NCI-H460 (cell line): ENCODE data around the gene PITRM1. TPM values are rescaled to one million over a fixed set of nuclear protein-coding genes. Genes with fewer than 3 reads are reported as not detected.
"Not testable (repeated sequence)": the region's sequence is repeated elsewhere in the genome, so short reads cannot be mapped to it uniquely, and the experiment has no call there.

Experiments
- DNase-seq: peaks from one replicate; pipeline ENCODE4 v3.0.0-alpha.2; 2016; ENCODE audit warnings: low read depth; ENCODE audit errors: extremely low read depth
- total RNA-seq: library from RNA; depleted of rRNA; stranded (reverse); fragments of >200 nt; shearing (Covaris generic); gene quantifications from 2 replicates; pipeline ENCODE4 v1.2.3, GENCODE V29; 2014

PITRM1 gene
- total RNA-seq, 1 experiment from 2014 or later, result 49.5 TPM

DNA sequence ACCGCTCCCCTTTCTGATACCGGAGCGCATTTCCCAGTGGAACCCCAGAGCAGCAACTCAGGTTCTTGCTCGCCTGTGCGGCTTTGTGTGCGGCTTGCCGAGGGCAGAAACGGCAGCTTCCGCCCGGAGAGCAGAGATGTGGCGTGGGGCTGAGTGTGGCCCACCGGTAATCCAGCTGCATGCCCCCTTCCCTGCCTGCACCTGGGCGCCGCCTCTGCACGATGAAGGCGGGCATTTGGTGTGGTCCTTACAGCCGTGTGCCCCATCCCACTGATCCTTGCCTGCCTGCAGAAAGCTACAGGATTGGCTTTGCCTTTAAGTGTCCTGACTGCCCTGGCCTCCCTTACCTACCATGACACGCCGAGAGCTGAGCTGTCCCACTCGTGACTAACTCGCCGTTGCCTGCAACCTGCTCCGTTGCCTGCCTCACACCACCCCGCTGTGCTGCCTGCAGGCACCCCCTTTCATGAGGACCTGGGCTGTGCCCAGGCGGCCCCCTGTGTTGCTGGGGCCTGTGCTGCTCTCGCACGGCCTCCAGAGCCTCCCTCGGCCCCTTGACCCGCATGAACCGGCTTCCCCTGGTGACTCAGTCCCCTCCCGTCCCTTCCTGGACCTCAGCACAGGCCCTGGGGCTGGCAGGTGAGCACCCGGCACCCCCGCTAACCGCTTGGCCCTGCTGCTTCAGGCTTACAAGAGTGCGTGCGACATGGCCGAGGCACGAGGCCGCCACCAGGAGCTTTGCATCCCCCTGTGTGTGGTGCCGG lies 48.0 kb downstream of the PITRM1 start:
- DNase-seq, result no peak

DNA sequence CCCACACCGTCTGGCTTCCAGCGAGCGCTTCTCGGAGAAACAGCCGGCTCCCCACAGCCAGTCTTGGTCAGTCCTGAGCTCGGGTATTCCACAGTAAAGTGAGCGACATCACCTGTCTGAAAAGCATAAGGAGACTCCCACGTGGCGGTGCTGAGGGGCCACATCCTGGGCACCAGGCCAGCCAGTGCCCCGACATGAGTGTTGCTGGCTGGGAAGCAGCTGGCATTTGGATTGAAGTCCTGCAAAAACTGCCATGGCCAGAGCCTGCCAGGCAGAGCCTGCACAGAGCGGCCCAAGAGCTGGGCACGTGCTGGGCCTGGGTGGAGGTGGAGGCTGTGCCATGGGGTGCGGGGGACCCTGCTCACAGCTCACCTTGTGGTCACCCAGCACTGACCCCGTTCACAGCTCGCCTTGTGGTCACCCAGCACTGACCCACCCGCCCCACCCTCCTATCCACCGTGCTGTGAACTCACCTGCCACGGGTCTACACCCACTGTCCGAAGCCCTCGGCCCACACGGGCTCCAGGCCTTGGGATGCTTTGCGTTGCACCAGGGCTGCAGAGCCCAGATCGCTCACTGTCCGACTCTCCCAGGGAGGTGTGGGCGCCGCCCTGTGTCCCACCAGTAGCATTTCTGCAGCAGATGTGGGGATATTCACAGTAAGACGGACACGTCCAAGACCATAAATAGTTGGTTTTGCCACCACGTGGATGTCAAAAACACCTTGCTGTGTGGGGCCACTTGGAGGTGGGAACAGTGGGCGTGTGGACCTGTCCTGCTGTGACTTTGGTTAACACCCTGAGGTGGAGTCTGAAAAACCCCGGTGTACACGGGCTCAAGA lies 48.8 kb downstream of the PITRM1 start:
- DNase-seq, result no peak

DNA sequence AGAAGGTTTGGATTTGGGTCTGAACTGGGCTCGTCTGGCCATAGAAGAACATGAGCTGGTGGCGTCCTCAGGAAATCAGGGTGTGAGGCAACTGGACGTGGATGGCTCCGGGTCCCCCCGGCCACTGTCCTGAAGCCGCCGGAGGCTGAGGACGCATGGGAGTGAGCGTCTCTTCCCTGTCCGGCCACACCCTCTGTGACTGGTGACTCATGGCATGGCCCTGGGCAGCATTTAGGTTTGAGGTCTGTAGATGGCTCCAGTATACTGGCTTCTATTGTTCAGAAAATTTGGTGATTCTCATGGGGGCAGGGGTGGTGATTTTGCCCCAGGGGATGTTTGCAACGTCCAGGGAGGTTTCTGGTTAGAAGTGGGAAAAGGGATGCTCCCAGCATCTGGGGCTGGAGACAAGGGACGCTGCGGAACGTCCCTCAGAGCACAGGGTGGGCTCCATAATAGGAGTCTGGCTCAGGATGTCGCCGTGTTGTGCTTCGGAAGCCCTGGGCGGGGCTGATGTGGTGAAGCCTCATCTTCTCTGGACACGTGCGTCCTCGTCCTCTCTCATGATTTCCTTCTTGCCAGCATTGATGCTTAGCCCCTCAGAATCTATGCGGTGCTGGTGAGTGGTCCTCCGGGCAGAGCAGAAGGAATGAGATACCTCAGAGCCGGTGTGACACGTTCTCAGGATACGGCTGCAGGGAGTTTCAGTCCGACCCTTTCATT lies 49.9 kb downstream of the PITRM1 start:
- DNase-seq, result peak; percentile 30

DNA sequence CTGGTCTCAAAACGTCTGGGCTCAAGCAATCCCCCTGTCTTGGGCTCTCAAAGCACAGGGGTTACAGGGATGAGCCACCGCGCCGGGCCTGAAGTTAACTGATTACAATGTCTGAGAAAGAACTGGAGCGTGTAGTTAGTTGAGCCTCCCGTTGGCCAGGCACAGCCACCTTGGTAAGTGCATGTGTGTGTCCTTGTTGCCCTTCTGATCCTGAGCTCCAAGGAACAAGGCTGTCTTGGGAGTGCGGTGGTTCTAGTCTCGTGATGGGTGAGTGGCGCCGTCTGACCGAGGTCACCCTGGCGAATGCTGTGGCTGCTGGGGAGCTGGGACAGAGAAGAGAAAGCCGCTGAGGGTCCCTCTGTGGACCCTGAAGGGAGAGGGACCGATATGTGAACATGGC lies 50.5 kb downstream of the PITRM1 start:
- DNase-seq, result no peak

DNA sequence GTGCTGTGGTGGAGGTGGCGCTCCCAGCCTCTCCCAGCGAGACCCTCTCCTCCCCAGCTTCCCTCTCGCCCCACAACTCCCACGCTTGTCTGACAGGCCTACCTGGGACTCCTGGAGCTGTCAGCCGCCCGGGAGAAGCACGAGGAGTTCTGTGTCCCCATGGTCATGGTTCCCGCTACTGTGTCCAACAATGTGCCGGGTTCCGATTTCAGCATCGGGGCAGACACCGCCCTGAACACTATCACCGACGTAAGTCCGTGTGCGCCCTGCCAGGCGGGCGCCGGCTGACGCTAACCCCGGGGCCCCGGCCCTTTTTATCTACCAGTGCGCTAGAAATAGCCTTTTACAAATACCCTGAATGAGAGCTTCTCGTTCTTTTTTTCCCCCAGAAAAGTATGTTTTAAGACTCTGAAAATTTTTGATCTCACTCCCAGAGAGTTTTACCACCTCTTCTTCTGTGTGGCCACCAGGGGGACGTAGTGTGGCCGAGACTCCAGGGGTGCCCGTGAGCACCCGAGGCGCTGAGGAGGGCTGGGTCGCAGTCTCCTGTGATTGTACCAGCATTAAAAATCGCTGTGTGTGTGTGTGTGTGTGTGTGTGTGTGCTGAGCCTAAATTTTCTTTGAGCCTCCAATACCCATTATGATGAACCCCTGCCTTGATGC lies 52.7 kb downstream of the PITRM1 start:
- no peak for DNase-seq

DNA sequence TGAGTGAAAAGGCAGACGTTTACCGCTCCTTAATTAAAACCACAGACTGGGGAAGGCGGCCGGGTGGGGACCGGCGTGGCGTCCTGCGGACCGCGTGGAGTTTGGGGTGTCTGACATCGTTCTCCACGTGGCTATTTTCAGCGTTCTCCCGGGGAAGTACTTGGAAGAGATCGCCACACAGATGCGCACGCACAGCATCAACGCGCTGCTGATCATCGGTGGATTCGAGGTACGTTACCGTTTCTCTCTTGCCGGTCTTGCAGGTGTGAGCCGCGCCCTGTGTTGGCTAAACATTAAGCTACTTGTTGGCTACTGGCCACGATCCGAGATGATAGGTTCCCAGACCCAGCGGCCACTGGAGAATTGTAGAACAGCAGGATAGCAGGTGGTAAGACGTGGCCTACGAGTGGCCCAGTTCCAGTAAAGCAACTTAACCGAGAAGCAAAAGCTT lies 53.9 kb downstream of the PITRM1 start:
- DNase-seq, result no peak

DNA sequence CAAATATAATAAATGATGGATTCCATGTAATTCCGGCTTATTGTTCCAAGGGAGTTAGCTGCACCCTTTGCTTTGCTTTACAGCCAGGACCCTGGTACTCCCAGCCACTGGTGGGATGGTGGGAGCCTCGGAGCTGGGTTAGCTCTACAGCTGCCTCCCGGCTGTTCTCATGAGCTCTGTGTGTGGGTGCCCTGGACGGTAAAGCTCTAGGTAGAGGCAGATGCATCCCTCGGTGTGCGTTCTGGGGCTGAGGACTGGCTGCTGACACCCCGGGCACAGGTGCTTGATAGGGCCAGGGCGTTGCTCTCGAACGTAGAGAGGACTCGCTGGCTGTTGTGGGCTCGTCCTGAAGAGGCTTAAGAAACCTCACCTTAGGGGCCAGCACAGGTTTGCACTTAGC lies 55.1 kb downstream of the PITRM1 start:
- no peak for DNase-seq

DNA sequence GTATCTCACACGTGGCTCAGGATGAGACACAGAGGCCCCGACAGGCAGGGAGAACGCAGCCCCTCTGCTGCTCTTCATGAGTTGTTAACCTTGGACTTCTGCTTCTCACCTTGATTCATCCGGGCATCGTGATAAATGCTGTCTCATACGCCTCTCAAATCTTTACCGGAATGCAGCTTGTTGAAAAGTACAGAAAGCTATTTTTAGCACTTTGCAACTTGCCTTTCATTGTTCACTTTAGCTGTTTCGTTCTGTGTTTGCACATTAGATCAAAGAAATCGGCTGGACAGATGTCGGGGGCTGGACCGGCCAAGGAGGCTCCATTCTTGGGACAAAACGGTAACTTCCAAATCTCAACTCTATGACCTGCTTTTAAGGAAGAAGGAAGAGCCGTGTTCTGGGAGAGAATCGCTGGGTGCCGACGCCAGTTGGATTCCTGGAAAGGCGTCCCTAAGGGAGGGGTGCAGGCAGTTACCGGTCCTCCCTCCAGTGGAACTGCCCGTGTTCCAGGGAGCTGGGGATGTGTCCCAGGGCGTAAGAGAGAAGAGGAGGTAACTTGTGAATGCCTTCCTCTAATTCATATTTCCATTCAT lies 56.0 kb downstream of the PITRM1 start:
- no peak for DNase-seq

DNA sequence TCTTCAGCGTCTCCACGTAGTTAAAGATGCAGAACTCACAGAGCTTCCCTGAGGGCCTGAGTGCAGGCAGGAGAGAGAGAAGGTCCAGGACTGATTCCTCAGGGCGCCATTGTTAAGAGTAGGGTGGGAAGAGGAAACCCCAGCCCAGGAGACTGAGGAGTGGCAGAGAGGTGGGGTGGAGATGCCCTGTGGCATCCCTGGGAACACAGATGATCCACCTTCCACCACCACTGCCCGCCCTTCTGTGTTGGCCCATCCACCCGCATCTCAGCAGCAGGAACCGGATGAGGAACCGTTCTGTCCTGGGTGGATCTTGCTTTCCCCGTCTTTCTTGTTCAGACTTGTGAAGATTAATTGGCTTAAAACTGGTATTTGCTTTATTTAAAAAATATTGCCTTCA lies 56.9 kb downstream of the PITRM1 start:
- no peak for DNase-seq

DNA sequence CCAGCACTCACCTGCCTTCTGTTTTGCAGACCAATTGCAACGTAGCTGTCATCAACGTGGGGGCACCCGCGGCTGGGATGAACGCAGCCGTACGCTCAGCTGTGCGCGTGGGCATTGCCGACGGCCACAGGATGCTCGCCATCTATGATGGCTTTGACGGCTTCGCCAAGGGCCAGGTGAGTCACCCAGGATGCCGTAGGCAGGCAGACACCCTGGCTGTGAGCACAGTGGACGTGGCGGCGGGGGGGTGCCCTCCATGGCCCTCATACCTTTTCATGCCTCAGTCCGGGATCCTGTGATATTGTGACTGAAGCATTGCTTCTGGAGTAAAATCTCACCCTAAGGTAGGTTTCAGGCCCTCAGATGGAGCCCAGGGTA lies 59.2 kb downstream of the PITRM1 start:
- no peak for DNase-seq

DNA sequence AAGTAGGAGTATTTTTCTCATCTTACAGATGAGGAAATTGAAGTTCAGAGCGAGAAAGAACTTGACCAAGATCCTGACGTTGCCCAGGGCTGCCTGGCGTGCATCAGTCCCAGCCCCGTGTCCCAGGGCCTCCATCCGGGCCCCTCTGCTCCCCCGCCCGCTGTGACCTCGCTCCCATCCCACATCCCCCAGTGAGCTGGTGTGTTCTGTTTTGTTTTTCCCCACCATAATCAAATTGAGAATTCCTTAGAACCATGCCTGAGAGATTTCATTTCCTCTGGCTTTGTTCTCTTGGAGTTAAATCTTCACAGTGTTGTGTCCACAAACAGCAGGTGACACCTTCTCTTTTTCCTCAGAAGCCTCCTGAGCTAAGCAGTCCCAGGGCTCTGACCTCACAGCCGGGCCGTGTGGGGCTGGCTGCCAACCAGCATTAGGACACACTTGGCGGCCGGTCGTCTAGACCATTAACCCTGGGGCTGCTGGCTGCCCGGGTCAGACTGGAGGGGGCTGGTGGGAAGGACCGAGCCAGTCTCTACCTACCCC lies 60.9 kb downstream of the PITRM1 start:
- no peak for DNase-seq

DNA sequence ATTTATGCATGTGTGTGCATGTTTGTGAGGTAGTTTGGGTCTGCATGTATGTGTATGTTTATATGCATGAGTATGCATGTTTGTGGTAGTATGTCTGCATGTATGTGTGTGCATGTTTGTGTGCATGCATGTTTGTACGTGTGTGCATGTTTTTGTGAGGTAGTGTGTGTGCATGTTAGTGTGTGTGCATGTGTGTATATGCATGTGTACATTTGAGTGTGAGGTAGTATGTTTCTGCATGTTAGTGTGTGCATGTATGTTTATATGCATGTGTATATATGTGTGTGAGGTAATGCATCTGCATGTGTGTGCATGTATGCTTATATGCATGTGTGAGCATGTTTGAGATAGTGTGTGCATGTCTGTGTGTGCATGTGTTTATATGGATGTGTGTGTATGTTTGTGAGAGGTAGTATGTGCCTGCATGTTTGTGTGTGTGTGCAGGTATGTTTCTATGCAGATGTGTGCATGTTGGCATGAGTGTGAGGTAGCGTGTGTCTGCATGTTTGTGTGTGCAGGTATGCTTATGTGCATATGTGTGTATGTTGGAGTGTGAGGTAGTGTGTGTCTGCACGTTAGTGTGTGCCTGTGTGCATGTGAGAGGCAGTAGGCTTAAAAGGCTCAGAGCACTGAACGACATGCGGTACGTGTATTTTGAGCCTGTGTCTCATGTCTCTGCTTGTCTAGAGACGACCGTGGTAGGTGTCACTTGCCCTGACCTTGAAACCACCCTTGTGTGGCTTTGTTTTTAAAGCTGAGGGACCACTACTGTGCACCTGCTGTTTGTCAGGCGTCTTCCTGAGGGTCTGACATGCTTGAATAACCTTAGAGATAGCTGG lies 61.6 kb downstream of the PITRM1 start:
- DNase-seq, result no peak

DNA sequence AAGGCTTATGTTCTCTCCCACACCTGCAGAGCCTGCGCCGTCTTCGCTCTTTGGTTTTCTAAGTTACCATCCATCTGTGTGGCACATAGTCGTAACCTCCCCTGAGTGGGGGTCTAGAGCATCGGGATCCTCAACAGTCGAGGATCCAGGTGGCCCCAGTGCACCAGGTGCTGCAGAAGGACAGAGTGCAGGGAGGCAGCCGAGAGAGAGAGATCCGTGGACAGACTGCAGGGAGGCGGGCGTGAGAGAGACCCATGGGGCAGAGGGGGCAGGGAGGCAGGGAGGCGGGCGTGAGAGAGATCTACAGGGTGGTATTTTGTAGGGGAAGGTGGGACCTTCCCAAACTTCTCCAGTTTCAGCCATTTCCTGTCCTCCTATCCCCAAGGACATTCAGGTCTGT lies 62.9 kb downstream of the PITRM1 start:
- DNase-seq, result no peak

DNA sequence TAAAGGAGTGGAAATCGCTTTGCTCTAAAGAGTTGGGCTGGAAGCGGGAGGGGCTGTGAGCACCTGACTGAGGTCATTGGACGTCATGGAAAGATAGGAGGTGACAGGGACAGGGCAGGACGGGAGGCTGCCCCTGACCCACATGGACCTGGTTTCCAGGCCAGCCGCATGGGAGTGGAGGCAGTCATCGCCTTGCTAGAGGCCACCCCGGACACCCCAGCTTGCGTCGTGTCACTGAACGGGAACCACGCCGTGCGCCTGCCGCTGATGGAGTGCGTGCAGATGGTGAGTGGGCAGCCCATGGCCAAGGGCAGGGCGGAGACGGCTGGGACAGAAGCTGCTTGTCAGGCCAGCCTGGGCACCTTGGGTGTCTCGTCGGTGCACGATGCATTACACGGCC lies 63.4 kb downstream of the PITRM1 start:
- DNase-seq, result no peak

DNA sequence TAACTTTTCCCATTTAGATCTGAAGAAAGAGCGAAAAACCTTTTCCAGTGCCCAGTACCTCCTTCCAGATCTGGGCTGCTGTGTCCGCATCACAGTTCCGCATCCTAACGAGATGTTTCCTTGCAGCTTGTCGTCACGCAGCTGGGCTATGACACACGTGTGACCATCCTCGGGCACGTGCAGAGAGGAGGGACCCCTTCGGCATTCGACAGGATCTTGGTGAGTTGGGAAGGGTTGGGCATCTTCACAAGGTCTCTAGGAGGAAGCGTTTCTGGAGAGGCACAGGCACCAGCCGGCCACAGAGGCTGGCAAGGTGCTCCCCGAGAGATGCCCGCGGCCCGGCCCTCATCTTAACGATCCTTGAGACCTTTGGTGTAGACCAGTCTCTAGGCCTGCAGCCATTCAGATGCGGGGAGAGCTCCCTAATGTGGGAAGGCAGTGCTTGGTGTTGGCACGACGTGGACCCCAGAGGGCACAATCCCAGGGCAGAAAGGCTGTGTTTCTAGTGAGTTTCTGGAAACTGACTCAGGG lies 63.9 kb downstream of the PITRM1 start:
- no peak for DNase-seq

DNA sequence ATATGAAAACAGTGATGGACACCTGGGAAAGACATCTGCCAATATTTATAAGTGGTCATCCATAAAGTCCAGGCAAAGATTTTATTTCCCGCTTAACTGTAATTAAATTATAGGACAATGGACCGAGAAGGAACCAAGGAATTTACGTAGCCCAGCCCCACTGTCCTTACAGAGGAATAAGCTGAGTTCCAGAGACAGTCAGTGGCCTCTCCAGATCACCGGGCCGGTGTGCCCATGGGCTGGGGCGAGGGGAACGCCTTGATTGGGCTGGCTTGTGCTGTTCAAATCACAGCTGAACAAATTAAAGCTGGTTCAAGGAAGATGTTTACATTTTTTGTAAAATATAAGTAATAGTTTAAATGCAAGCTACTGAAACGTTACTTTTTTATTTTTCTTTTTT lies 64.5 kb downstream of the PITRM1 start:
- DNase-seq, result no peak

DNA sequence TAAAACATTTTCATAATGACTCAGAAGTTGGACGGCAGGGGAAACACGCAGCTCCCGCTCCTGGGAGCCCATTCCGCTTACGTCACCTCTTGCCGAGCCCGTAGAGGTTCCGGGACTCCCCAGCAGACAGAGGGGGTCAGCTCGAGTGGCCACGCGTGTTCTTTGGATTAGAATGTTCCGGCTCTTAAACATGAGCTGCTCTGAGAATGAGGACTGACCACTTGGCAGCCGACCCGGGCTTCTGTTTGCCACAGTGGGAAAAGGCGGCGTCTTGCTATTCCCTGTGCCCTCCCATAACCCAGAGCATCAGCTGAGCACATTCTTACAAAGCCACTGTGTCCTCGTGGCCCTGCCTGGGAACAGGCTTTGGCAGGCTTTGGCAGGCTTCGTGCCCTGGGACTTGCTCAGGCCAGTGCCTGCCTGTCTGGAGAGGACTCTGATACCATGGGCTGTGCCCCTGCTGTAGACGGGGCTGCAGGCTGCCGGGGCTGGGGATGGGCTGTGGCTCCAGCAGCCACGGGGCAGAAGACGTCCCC lies 65.1 kb downstream of the PITRM1 start:
- DNase-seq, result peak; percentile 36

DNA sequence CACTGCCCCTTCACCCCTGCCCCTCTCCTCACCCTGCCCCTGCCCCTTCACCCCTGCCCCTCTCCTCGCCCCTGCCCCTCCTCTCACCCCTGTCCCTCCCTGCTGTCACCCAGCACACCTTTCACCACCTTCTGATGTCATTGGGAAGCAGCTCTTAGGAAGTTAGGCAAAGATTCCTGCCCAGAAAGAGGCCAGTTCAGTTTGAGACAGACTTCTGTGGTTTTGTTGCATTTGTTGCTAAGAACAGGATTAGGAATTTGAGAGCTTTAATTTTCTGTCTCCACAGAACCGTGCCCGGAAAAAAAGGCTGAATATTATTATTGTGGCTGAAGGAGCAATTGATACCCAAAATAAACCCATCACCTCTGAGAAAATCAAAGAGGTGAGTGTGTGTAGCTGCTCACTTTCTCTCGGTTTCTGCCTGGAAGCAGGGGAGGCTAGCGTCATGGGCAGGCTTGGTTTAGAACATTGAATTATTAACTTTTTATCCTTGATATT lies 65.6 kb downstream of the PITRM1 start:
- no peak for DNase-seq

DNA sequence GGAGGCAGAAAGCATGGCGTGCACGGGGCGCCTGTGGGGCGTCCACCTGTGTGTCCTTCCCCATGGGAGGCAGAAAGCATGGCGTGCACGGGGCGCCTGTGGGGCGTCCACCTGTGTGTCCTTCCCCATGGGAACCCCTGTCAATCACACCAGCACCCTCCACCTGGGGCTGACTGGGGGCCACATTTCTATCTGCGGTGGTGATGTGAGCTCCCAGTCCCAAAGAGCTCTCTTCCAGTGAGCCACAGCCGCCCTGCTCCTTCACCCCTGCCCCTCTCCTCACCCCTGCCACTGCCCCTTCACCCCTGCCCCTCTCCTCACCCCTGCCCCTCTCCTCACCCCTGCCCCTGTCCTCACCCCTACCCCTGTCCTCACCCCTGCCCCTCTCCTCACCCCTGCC lies 66.3 kb downstream of the PITRM1 start:
- DNase-seq, result not testable (repeated sequence)
